Measurements from ENCODE around the gene GCGR. TPM values are rescaled to one million over a fixed set of nuclear protein-coding genes. Genes with fewer than 3 reads are reported as not detected.

Gene GCGR
- total RNA-seq, 1 donor from 2014 or later = not detected

GRCh38 chr17:81842725-81843504 lies 39.0 kb downstream of the GCGR start:
- Histone ChIP-seq H3K27ac (peak overlapping the region; percentile 38), H3K4me3 (no peak overlapping the region), H3K36me3 (peaks cover 4 to 48% of the 10 kb centered on the region in 2 donors), H3K4me1 (peaks cover 34% of the 10 kb centered on the region), H3K9me3 (no peaks in the 10 kb centered on the region), H3K27me3 (no peaks in the 10 kb centered on the region)
- no peak for DNase-seq (ENCODE audit: extremely low spot score in 2 of 2)
- TF ChIP-seq POLR2AphosphoS5 (IDR thresholded peaks at IDR 0.05; ENCODE audit: insufficient read depth in 1 of 2, low read depth in 1 of 2) (peak in 1 of 2 donors; percentile 33), POLR2A (IDR thresholded peaks at IDR 0.05) (no peak), CTCF (IDR thresholded peaks at IDR 0.05) (no peak)
- intact Hi-C loops (cut with DNase I) = no loop called here

DNA sequence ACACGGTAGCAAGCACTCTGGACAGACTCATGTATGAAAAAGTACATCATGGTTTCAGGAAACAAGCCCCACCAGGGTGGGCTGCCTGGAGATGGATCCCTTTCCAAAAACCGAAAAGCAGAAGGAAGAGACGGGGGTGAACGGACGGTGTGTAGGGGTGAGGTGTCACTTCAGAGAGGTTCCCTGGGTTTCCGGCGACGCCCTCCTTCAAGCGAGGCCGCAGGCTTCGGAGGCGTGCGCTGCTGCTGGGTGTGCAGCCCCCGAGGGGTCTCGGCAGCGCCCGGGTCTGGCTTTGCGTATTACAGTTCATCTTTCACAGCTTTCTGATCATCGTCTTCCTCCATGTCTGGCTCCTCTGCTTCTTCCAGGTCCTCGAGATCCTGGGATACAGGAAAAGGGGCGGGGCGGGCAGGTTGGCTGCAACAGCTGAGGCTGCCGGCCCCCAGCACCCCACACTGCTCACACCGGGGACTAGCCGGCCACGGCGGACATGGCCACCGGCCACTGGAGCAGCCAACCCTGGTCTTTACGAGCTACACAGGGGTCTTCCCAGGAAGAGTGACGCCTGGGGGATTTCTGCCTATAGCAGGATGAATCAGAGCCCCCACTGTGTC lies 39.9 kb downstream of the GCGR start:
- Histone ChIP-seq H3K27ac (no peak overlapping the region), H3K4me3 (no peak overlapping the region), H3K9me3 (no peaks in the 10 kb centered on the region), H3K36me3 (peaks cover 4 to 53% of the 10 kb centered on the region in 2 donors), H3K4me1 (peaks cover 34% of the 10 kb centered on the region), H3K27me3 (no peaks in the 10 kb centered on the region)
- intact Hi-C loops (cut with DNase I) = no loop called here
- no peak for DNase-seq (ENCODE audit: extremely low spot score in 2 of 2)
- TF ChIP-seq POLR2A (IDR thresholded peaks at IDR 0.05) = no peak
- TF ChIP-seq POLR2AphosphoS5 (IDR thresholded peaks at IDR 0.05; ENCODE audit: insufficient read depth in 1 of 2, low read depth in 1 of 2) = no peak
- no peak for TF ChIP-seq CTCF (IDR thresholded peaks at IDR 0.05)

DNA sequence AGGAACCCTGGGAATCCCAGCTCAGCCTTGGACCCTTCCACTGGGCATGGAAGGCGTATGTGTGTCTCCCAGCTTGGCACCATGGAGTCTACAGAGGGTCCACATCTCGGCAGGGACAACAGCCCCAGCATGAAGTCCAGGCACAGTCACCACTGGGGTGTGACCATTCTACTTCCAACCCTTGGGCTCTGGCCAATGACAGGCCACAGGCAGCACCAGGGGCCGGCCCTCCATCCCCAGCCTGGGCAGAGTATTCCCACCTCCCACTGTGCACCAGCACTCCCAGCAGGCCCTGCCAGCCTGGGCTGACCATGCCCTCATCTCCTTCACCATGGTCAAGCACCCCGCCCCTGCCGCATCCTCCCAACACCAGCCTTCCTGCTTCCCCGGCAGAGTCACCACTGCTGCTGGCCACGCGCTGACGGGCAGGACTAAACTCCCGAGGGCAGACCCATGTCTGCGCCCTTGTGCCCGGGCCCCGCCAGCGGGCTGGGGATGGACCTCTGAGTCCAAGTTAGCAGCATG lies 40.4 kb downstream of the GCGR start:
- DNase-seq (ENCODE audit: extremely low spot score in 2 of 2) = no peak
- no peaks in the 10 kb centered on the region for H3K27me3 ChIP-seq
- peaks cover 32% of the 10 kb centered on the region for H3K4me1 ChIP-seq
- H3K9me3 ChIP-seq = no peaks in the 10 kb centered on the region
- no peak overlapping the region for H3K27ac ChIP-seq
- H3K4me3 ChIP-seq = no peak overlapping the region
- intact Hi-C loops (cut with DNase I) = no loop called here
- H3K36me3 ChIP-seq = peaks cover 4 to 57% of the 10 kb centered on the region in 2 donors
- TF ChIP-seq POLR2AphosphoS5 (IDR thresholded peaks at IDR 0.05; ENCODE audit: insufficient read depth in 1 of 2, low read depth in 1 of 2) (no peak), POLR2A (IDR thresholded peaks at IDR 0.05) (no peak), CTCF (IDR thresholded peaks at IDR 0.05) (no peak)

- Histone ChIP-seq H3K27me3 (no peaks in the 10 kb centered on the region), H3K9me3 (no peaks in the 10 kb centered on the region), H3K4me3 (no peak overlapping the region), H3K36me3 (peaks cover 4 to 60% of the 10 kb centered on the region in 2 donors), H3K4me1 (peaks cover 27% of the 10 kb centered on the region), H3K27ac (no peak overlapping the region)
- TF ChIP-seq POLR2A (IDR thresholded peaks at IDR 0.05) (no peak), CTCF (IDR thresholded peaks at IDR 0.05) (no peak), POLR2AphosphoS5 (IDR thresholded peaks at IDR 0.05; ENCODE audit: insufficient read depth in 1 of 2, low read depth in 1 of 2) (no peak)
- no peak for DNase-seq (ENCODE audit: extremely low spot score in 2 of 2)
- intact Hi-C loops (cut with DNase I) = no loop called here
These were observed 40.9 kb downstream of the GCGR start for GRCh38 chr17:81844887-81845286.

GRCh38 chr17:81845361-81845760 lies 41.4 kb downstream of the GCGR start:
- TF ChIP-seq CTCF (IDR thresholded peaks at IDR 0.05) = no peak
- TF ChIP-seq POLR2AphosphoS5 (IDR thresholded peaks at IDR 0.05; ENCODE audit: insufficient read depth in 1 of 2, low read depth in 1 of 2) = no peak
- TF ChIP-seq POLR2A (IDR thresholded peaks at IDR 0.05) = no peak
- H3K27ac ChIP-seq = no peak overlapping the region

More at GRCh38 chr17:81845361-81845760, 41.4 kb downstream of the GCGR start:
- DNase-seq (ENCODE audit: extremely low spot score in 2 of 2) = no peak
- peaks cover 4 to 65% of the 10 kb centered on the region in 2 donors for H3K36me3 ChIP-seq
- intact Hi-C loops (cut with DNase I) = no loop called here
- H3K9me3 ChIP-seq = no peaks in the 10 kb centered on the region
- no peaks in the 10 kb centered on the region for H3K27me3 ChIP-seq
- no peak overlapping the region for H3K4me3 ChIP-seq
- peaks cover 23% of the 10 kb centered on the region for H3K4me1 ChIP-seq

Data from vagina (tissue), 2 donors.